GM21528 (cell line): ENCODE measurements around the gene TGFBI.

Experiments
- ATAC-seq: cut with Tn5 transposase; IDR thresholded peaks from one replicate; pipeline ENCODE4 v1.9.1; 2021; ENCODE audit warnings: mild to moderate bottlenecking, moderate library complexity; ENCODE audit not compliant: unreplicated experiment, low FRiP score

TGFBI gene

GRCh38 chr5:136000932-136001331 is 27.9 kb upstream of the TGFBI start:
- no peak for ATAC-seq

GRCh38 chr5:136001466-136001981 is 27.3 kb upstream of the TGFBI start:
- ATAC-seq = no peak

GRCh38 chr5:136004436-136004835 is 24.4 kb upstream of the TGFBI start:
- ATAC-seq = no peak

- no peak for ATAC-seq
Measured at GRCh38 chr5:136005476-136005875, 23.3 kb upstream of the TGFBI start.

- ATAC-seq = no peak
Measured at GRCh38 chr5:136006164-136006563, 22.6 kb upstream of the TGFBI start.

- no peak for ATAC-seq
Measured at GRCh38 chr5:136006761-136007251, 22.0 kb upstream of the TGFBI start.

GRCh38 chr5:136007271-136007670 is 21.5 kb upstream of the TGFBI start:
- no peak for ATAC-seq

GRCh38 chr5:136011414-136012001 is 17.3 kb upstream of the TGFBI start:
- no peak for ATAC-seq

- ATAC-seq = no peak
Measured at GRCh38 chr5:136012041-136012804, 16.6 kb upstream of the TGFBI start.

- ATAC-seq = no peak
Measured at GRCh38 chr5:136013559-136013958, 15.2 kb upstream of the TGFBI start.

GRCh38 chr5:136014049-136015002 is 14.5 kb upstream of the TGFBI start:
- no peak for ATAC-seq

GRCh38 chr5:136015003-136015375 is 13.8 kb upstream of the TGFBI start:
- no peak for ATAC-seq

GRCh38 chr5:136015966-136016650 is 12.7 kb upstream of the TGFBI start:
- ATAC-seq = no peak

GRCh38 chr5:136016945-136017530 is 11.8 kb upstream of the TGFBI start:
- no peak for ATAC-seq

- ATAC-seq = no peak
Measured at GRCh38 chr5:136018814-136019783, 9.7 kb upstream of the TGFBI start.

- no peak for ATAC-seq
Measured at GRCh38 chr5:136020001-136020382, 8.8 kb upstream of the TGFBI start.

- no peak for ATAC-seq
Measured at GRCh38 chr5:136020383-136021015, 8.3 kb upstream of the TGFBI start.

- no peak for ATAC-seq
Measured at GRCh38 chr5:136021016-136021405, 7.8 kb upstream of the TGFBI start.
